A549 treated with AZD2906 at 1 μM for 4 hours (cell line): Measurements from ENCODE around the gene AP3D1. TPM values are rescaled to one million over a fixed set of nuclear protein-coding genes. Genes with fewer than 3 reads are reported as not detected.

Experiments used
- total RNA-seq: library from RNA; stranded (reverse); fragments of 200-300 nt; extraction: Qiagen RNA extraction; gene quantifications from 5 replicates; pipeline ENCODE4 v1.2.3, GENCODE V29; 2022

Gene AP3D1
- total RNA-seq, result 72.8 to 81.4 TPM (median 78.3 TPM) in 5 replicates

GRCh38 chr19:2151339-2152229, at the start of gene AP3D1:
TSS of gene AP3D1 (minus strand) at chr19:2151566. CDS start at chr19:2151334, 232 bp downstream.

GRCh38 chr19:2096480-2097202, 54.7 kb downstream of the AP3D1 start, which contains the start of gene IZUMO4:
TSS of gene IZUMO4 (plus strand) at chr19:2096915. CDS start at chr19:2096946, 31 bp downstream.

GRCh38 chr19:2096034-2096479, 55.3 kb downstream of the AP3D1 start, which contains the start of gene MOB3A:
TSS of gene MOB3A (minus strand) at chr19:2096326. CDS start at chr19:2078560, 17,766 bp downstream.

GRCh38 chr19:2050991-2051772, 100.2 kb downstream of the AP3D1 start, which contains the start of gene MKNK2:
TSS of gene MKNK2 (minus strand) at chr19:2051244. CDS start at chr19:2050851, 393 bp downstream.

Other genes with a start within 250 kb of the AP3D1 start
- 2.1 to 6.7 TPM (median 5.2 TPM) in 5 replicates for gene ADAT3, start 246.2 kb downstream of the AP3D1 start, total RNA-seq
- 48.6 to 80.5 TPM (median 50.9 TPM) in 5 replicates for gene SCAMP4, start 246.2 kb downstream of the AP3D1 start, total RNA-seq
- 33.7 to 51.8 TPM (median 47.3 TPM) in 5 replicates for gene CSNK1G2, start 210.4 kb downstream of the AP3D1 start, total RNA-seq
- 34.0 to 49.1 TPM (median 45.1 TPM) in 5 replicates for gene BTBD2, start 135.9 kb downstream of the AP3D1 start, total RNA-seq
- gene MKNK2, start 100.3 kb downstream of the AP3D1 start, total RNA-seq, result 45.9 to 79.0 TPM (median 71.3 TPM) in 5 replicates
- 13.3 to 15.2 TPM (median 14.0 TPM) in 5 replicates for gene MOB3A, start 55.2 kb downstream of the AP3D1 start, total RNA-seq
- 0.41 to 0.98 TPM (median 0.79 TPM) in 5 replicates for gene IZUMO4, start 54.7 kb downstream of the AP3D1 start, total RNA-seq
- gene DOT1L, start 12.4 kb upstream of the AP3D1 start, total RNA-seq, result 9.7 to 16.1 TPM (median 14.6 TPM) in 5 replicates
- 41.4 to 62.2 TPM (median 59.5 TPM) in 5 replicates for gene PLEKHJ1, start 84.8 kb upstream of the AP3D1 start, total RNA-seq
- gene SF3A2, start 85.3 kb upstream of the AP3D1 start, total RNA-seq, result 70.5 to 76.5 TPM (median 73.0 TPM) in 5 replicates
- gene AMH, start 97.8 kb upstream of the AP3D1 start, total RNA-seq, result 4.6 to 18.6 TPM (median 14.0 TPM) in 5 replicates
- gene JSRP1, start 104.9 kb upstream of the AP3D1 start, total RNA-seq, result 0.64 to 0.87 TPM (median 0.82 TPM) in 5 replicates
- gene PEAK3, start 130.6 kb upstream of the AP3D1 start, total RNA-seq, result 0.17 to 0.39 TPM (median 0.28 TPM) in 5 replicates
- gene LINGO3, start 156.6 kb upstream of the AP3D1 start, total RNA-seq, result 0.04 to 0.06 TPM (median 0.05 TPM) in 5 replicates
- 121 to 155 TPM (median 151 TPM) in 5 replicates for gene LSM7, start 177.0 kb upstream of the AP3D1 start, total RNA-seq
- 13.9 to 24.1 TPM (median 19.9 TPM) in 5 replicates for gene SPPL2B, start 177.1 kb upstream of the AP3D1 start, total RNA-seq
- gene TMPRSS9, start 208.7 kb upstream of the AP3D1 start, total RNA-seq, result 0.16 TPM in 1 of 5 replicates, not detected in the others